PC-9 (cell line): ENCODE results near the gene ZNF516.

Experiments used
- CTCF ChIP-seq: fragments of 200-600 bp; sonication (generic); conservative IDR thresholded peaks from 2 replicates; pipeline ENCODE4 v1.6.1; 2017; ENCODE audit warnings: mixed run types, antibody characterized with exemption, mild to moderate bottlenecking, moderate library complexity
- EZH2 ChIP-seq: fragments of 200-600 bp; sonication (generic); IDR thresholded peaks from 2 replicates; pipeline ENCODE4 v1.8.0; 2017; ENCODE audit warnings: antibody characterized with exemption, low read depth

GRCh38 chr18:76432274-76432755 lies 62.7 kb downstream of the ZNF516 start:
- TF ChIP-seq CTCF = no peak
- no peak for TF ChIP-seq EZH2
